Upper lobe of left lung (tissue), 4 donors: ENCODE measurements around the gene PZP.

Experiments
- CTCF ChIP-seq, 6 experiments: fragments of 450-650 bp in 4 of 6; fragments of 200-600 bp in 2 of 6; sonication (generic) in 2 of 6; IDR thresholded peaks; one replicate each; pipeline ENCODE4 v1.5.1; 2016 to 2019; ENCODE audit warnings: antibody characterized with exemption in 6 of 6
- POLR2A ChIP-seq, 4 donors: fragments of 450-650 bp; IDR thresholded peaks; one replicate each; pipeline ENCODE4 v1.5.1; 2016 to 2017; ENCODE audit warnings: antibody characterized with exemption in 4 of 4, mild to moderate bottlenecking in 2 of 4
- POLR2AphosphoS5 ChIP-seq, 2 donors: sonication (generic); formaldehyde crosslinking; IDR thresholded peaks; one replicate each; pipeline ENCODE4 v1.5.1; 2017; ENCODE audit warnings: antibody characterized with exemption in 2 of 2

GRCh38 chr12:9109737-9110491 is 98.3 kb downstream of the PZP start:
- no peak for TF ChIP-seq POLR2A (IDR thresholded peaks at IDR 0.05)
- TF ChIP-seq CTCF (IDR thresholded peaks at IDR 0.05): no peak
- TF ChIP-seq POLR2AphosphoS5 (IDR thresholded peaks at IDR 0.05): no peak
